H1 (cell line): ENCODE results near the gene TCAF1. TPM values are rescaled to one million over a fixed set of nuclear protein-coding genes. Genes with fewer than 3 reads are reported as not detected.

Source experiments
- ATF3 ChIP-seq: IDR thresholded peaks from 2 replicates; pipeline ENCODE4 v1.6.1; 2011; ENCODE audit warnings: low read depth, mild to moderate bottlenecking, low read length; ENCODE audit not compliant: insufficient read depth
- CBX8 ChIP-seq: fragments of 300-800, 300-1000 bp; sonication (generic); IDR thresholded peaks from 2 replicates; pipeline ENCODE4 v1.7.1; 2016; ENCODE audit warnings: low read depth, low read length, borderline replicate concordance
- GABPA ChIP-seq: IDR thresholded peaks from 2 replicates; pipeline ENCODE4 v1.6.1; 2011; ENCODE audit warnings: mild to moderate bottlenecking, low read length, moderate library complexity, borderline replicate concordance; ENCODE audit not compliant: insufficient read depth
- HDAC6 ChIP-seq: IDR thresholded peaks from one replicate; pipeline ENCODE4 v1.7.1; 2012; ENCODE audit warnings: low read depth, mild to moderate bottlenecking, inconsistent platforms, low read length, moderate library complexity
- SAP30 ChIP-seq: fragments of 300-600 bp; sonication (generic); IDR thresholded peaks from 2 replicates; pipeline ENCODE4 v1.7.1; 2012; ENCODE audit warnings: low read length, moderate library complexity, mild to moderate bottlenecking, inconsistent platforms; ENCODE audit not compliant: insufficient read depth, insufficient replicate concordance
- TAF7 ChIP-seq: optimal IDR thresholded peaks from 2 replicates; pipeline ENCODE3; 2011; ENCODE audit warnings: low read depth, mild to moderate bottlenecking, inconsistent platforms, low read length, moderate library complexity, borderline replicate concordance
- USF2 ChIP-seq: IDR thresholded peaks from 2 replicates; pipeline ENCODE4 v1.6.1; 2011; ENCODE audit warnings: low read length, improper control_type of control experiment
- polyA plus RNA-seq, 7 experiments: library from polyadenylated mRNA; depleted of rRNA in 3 of 7; stranded (reverse) in 5 of 7; unstranded in 2 of 7; fragments of >200 nt in 5 of 7; fragments of 200-250 nt in 2 of 7; gene quantifications; 1 replicate in 5 of 7; 2 replicates in 1 of 7; 4 replicates in 1 of 7; pipeline versions ENCODE4 v1.2.1 to v1.2.3, GENCODE V29; 2011 to 2013; ENCODE audit warnings: missing spikeins in 2 of 7, mixed read lengths in 2 of 7
- total RNA-seq: library from RNA; stranded (reverse); fragmentation: NEBNext Ultra II Directional; extraction: Animal tissue kit (Norgen Biotek cat#: 25700); gene quantifications from 2 replicates; pipeline ENCODE4 v1.2.1, GENCODE V29; 2021

TCAF1 gene
- total and polyA plus RNA-seq, 2 of the 8 experiments (the other 6 are each of a cell fraction or from before 2014, with no cell fraction given): 9.6 to 28.0 TPM

GRCh38 chr7:143884241-143884968, 17.6 kb downstream of the TCAF1 start (continued):
- TF ChIP-seq GABPA: no peak
- TF ChIP-seq TAF7: no peak
- TF ChIP-seq USF2: no peak
- no peak for TF ChIP-seq CBX8
- TF ChIP-seq SAP30: no peak
- no peak for TF ChIP-seq ATF3
- TF ChIP-seq HDAC6: no peak
